Measurements from ENCODE around the gene BCL2A1.
"Not testable (repeated sequence)": the region's sequence is repeated elsewhere in the genome, so short reads cannot be mapped to it uniquely, and the experiment has no call there.

Gene BCL2A1

DNA sequence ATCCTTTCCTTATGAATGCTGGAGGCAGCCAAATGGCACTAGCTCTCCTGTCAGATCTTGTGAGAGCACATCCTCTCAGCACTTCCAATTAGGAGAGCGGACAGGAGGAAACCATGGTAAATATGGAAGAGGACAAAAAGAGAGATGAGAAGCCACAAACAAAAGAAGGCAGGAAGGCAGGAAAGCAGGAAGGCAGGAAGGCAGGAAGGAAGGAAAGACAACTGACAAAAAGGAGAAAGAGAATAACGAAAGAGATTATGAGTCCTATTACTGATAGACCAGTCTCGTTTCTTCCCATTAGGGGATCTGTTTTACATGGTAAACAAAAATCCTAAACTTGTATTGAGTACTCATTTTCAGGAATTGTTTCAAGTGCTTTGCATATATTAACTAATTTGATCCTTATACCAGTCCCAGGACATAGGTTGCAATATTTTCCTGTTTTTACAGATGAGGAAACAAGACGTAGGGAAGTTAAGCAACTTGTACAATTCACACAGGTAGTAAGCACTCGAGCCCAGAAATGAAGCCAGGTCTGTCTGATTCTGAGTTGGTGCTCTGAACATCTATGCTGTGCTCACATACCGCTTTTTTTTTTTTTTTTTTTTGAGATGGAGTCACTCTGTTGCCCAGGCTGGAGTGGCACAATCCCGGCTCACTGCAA is 4.2 kb downstream of the BCL2A1 start:
- H3K27ac ChIP-seq: peak overlapping the region; percentile 92
- peak overlapping the region; percentile 75 to 80 for H3K4me3 ChIP-seq (ENCODE audit: low read depth in 1 of 2, low read length in 1 of 2)
- H3K27me3 ChIP-seq: no peaks in the 10 kb centered on the region
- no peaks in the 10 kb centered on the region for H3K9me3 ChIP-seq
- H3K36me3 ChIP-seq: peaks cover 33% of the 10 kb centered on the region
- TF ChIP-seq CTCF (IDR thresholded peaks at IDR 0.05): no peak
- H3K4me1 ChIP-seq (ENCODE audit: control insufficient read depth in 1 of 2, insufficient read depth in 1 of 2, low read depth in 1 of 2, low read length in 1 of 2): peaks cover 68 to 69% of the 10 kb centered on the region in 2 experiments

GRCh38 chr15:79965846-79966630 is 5.0 kb downstream of the BCL2A1 start:
- Histone ChIP-seq H3K36me3 (peaks cover 33% of the 10 kb centered on the region), H3K4me1 (ENCODE audit: control insufficient read depth in 1 of 2, insufficient read depth in 1 of 2, low read depth in 1 of 2, low read length in 1 of 2) (peaks cover 68 to 69% of the 10 kb centered on the region in 2 experiments), H3K9me3 (no peaks in the 10 kb centered on the region), H3K27me3 (no peaks in the 10 kb centered on the region), H3K4me3 (ENCODE audit: low read depth in 1 of 2, low read length in 1 of 2) (peak overlapping the region; percentile 75 to 80), H3K27ac (peak overlapping the region; percentile 92)
- no peak for TF ChIP-seq CTCF (IDR thresholded peaks at IDR 0.05)

DNA sequence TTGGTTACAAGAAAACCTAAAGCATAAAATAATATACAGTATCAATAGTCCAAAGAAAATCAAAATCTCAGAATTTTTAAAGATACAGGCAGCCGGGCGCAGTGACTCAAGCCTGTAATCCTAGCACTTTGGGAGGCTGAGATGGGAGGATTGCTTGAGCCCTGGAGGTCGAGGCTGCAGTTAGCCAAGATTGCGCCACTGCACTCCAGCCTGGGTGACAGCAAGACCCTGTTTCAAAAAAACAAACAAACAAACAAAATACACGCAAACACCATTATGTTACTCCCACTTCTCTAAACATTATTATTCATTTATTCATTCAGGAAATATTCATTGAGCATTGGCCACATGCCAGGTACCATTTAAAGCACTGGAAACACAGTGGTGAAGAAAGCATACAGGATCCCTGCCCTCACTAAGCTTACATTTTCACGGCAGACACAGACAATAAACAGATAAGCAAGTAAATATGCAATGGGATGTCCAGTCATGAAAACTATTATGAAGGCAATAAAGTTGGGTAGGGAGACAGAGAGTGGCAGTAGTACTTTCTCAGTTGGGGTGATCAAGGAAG is 6.7 kb downstream of the BCL2A1 start:
- peaks cover 44% of the 10 kb centered on the region for H3K36me3 ChIP-seq
- peaks cover 84 to 86% of the 10 kb centered on the region in 2 experiments for H3K4me1 ChIP-seq (ENCODE audit: control insufficient read depth in 1 of 2, insufficient read depth in 1 of 2, low read depth in 1 of 2, low read length in 1 of 2)
- peak overlapping the region; percentile 29 to 75 for H3K4me3 ChIP-seq (ENCODE audit: low read depth in 1 of 2, low read length in 1 of 2)
- H3K27me3 ChIP-seq: no peaks in the 10 kb centered on the region
- TF ChIP-seq CTCF (IDR thresholded peaks at IDR 0.05): no peak
- H3K9me3 ChIP-seq: no peaks in the 10 kb centered on the region
- peak overlapping the region; percentile 92 for H3K27ac ChIP-seq

DNA sequence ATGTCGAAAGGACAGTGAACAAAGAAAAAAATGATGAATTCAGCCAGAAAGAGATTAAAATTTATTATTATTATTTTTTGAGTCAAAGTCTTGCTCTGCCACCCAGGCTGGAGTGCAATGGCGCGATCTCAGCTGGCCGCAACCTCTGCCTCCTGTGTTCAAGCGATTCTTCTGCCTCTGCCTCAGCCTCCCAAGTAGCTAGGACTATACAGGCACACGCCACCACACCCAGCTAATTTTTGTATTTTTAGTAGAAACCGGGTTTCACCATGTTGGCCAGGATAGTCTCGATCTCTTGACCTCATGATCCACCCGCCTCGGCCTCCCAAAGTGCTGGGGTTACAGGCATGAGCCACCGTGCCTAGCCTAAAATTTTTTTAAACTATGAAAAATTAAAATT is 8.1 kb downstream of the BCL2A1 start:
- Histone ChIP-seq H3K27ac (peak overlapping the region; percentile 92), H3K36me3 (peaks cover 46% of the 10 kb centered on the region), H3K4me3 (ENCODE audit: low read depth in 1 of 2, low read length in 1 of 2) (peak overlapping the region; percentile 40 to 49), H3K4me1 (ENCODE audit: control insufficient read depth in 1 of 2, insufficient read depth in 1 of 2, low read depth in 1 of 2, low read length in 1 of 2) (peaks cover 83 to 95% of the 10 kb centered on the region in 2 experiments)
- H3K9me3 ChIP-seq, H3K27me3 ChIP-seq: not testable (repeated sequence)

- no peaks in the 10 kb centered on the region for H3K9me3 ChIP-seq
- peak overlapping the region; percentile 92 for H3K27ac ChIP-seq
- TF ChIP-seq CTCF (IDR thresholded peaks at IDR 0.05): no peak
- peak overlapping the region; percentile 40 to 49 for H3K4me3 ChIP-seq (ENCODE audit: low read depth in 1 of 2, low read length in 1 of 2)
- H3K36me3 ChIP-seq: peaks cover 40% of the 10 kb centered on the region
- H3K27me3 ChIP-seq: no peaks in the 10 kb centered on the region
- peaks cover 76 to 90% of the 10 kb centered on the region in 2 experiments for H3K4me1 ChIP-seq (ENCODE audit: control insufficient read depth in 1 of 2, insufficient read depth in 1 of 2, low read depth in 1 of 2, low read length in 1 of 2)
Measured at GRCh38 chr15:79962178-79962577, 8.8 kb downstream of the BCL2A1 start.
